Activated CD4-positive, alpha-beta T cell treated with anti-CD3 and anti-CD28 coated beads, Interleukin-2, amount 50 U/mL, for 16 hours (primary cell): ENCODE results near the gene CUL1.

Source experiments
- DNase-seq: peaks from one replicate; pipeline ENCODE4 v3.0.0-alpha.2; 2020

CUL1 gene

GRCh38 chr7:148698397-148699023 lies at the start of gene CUL1:
Gene CUL1, plus strand, starts transcription at chr7:148698903. Its CDS starts 31,220 bp downstream, at chr7:148730123.
- peak; percentile 84 for DNase-seq

GRCh38 chr7:148650232-148650858 lies 48.4 kb upstream of the CUL1 start:
- no peak for DNase-seq

GRCh38 chr7:148652773-148653172 lies 45.9 kb upstream of the CUL1 start:
- DNase-seq, result no peak

- no peak for DNase-seq
These were observed 40.8 kb upstream of the CUL1 start for GRCh38 chr7:148657929-148658328.

- no peak for DNase-seq
These were observed 37.2 kb upstream of the CUL1 start for GRCh38 chr7:148661471-148661870.

GRCh38 chr7:148662646-148663045 lies 36.1 kb upstream of the CUL1 start:
- no peak for DNase-seq

GRCh38 chr7:148664324-148664723 lies 34.4 kb upstream of the CUL1 start:
- no peak for DNase-seq

- no peak for DNase-seq
These were observed 33.5 kb upstream of the CUL1 start for GRCh38 chr7:148665221-148665620.

GRCh38 chr7:148669927-148670326 lies 28.8 kb upstream of the CUL1 start:
- DNase-seq, result no peak

GRCh38 chr7:148670374-148670773 lies 28.3 kb upstream of the CUL1 start:
- DNase-seq, result no peak

GRCh38 chr7:148670807-148671206 lies 27.9 kb upstream of the CUL1 start:
- no peak for DNase-seq

- DNase-seq, result no peak
These were observed 26.7 kb upstream of the CUL1 start for GRCh38 chr7:148672041-148672440.

GRCh38 chr7:148674689-148675088 lies 24.0 kb upstream of the CUL1 start:
- DNase-seq, result no peak

- DNase-seq, result no peak
These were observed 22.4 kb upstream of the CUL1 start for GRCh38 chr7:148676291-148676690.

GRCh38 chr7:148681821-148682220 lies 16.9 kb upstream of the CUL1 start:
- DNase-seq, result no peak

GRCh38 chr7:148684289-148684830 lies 14.3 kb upstream of the CUL1 start:
- DNase-seq, result no peak

- no peak for DNase-seq
These were observed 12.3 kb upstream of the CUL1 start for GRCh38 chr7:148686312-148686937.

- DNase-seq, result no peak
These were observed 11.1 kb upstream of the CUL1 start for GRCh38 chr7:148687555-148687954.

GRCh38 chr7:148688526-148688925 lies 10.2 kb upstream of the CUL1 start:
- no peak for DNase-seq

GRCh38 chr7:148693651-148694050 lies 5.1 kb upstream of the CUL1 start:
- no peak for DNase-seq

- DNase-seq, result no peak
These were observed 4.1 kb upstream of the CUL1 start for GRCh38 chr7:148694631-148695030.

GRCh38 chr7:148695953-148696352 lies 2.8 kb upstream of the CUL1 start:
- DNase-seq, result peak; percentile 26

- DNase-seq, result no peak
These were observed 1.9 kb upstream of the CUL1 start for GRCh38 chr7:148696787-148697186.
